Measurements from ENCODE around the gene JTB.
A peak's percentile ranks its signal among the peaks of the same experiment; 100 is the strongest.

JTB gene

DNA sequence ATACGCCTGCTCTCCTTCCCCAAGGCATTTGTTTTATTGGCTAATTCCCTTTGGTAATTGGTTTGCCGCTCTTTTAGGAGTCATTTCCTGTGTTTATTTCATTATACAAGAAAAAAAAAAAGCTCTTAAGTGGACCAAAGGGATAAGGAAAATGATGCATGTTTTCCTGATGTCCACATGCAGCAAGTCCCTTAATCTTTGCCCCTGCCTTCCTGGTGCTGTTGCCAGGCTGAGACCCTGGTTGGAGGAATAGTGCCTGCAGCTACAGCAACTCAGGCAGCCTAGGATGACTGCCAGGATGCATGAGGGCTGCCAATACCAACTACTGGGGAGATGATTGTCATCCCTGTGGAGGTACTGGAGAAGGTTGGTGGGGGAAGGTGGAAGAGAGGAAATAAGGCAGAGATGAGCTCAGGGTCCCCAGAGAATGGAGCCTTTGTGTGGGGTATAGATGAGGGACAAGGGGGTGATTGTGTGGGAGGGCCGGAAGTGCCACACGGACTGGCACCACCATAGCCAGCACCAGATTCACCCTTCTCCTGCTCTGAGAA is 48.6 kb downstream of the JTB start:
- peaks cover 40% of the 10 kb centered on the region for H3K36me3 Mint-ChIP-seq (ENCODE audit: insufficient read depth)
- peak overlapping the region; percentile 76 to 78 for H3K27ac Mint-ChIP-seq
- no peak for ATAC-seq (replicated peaks)

DNA sequence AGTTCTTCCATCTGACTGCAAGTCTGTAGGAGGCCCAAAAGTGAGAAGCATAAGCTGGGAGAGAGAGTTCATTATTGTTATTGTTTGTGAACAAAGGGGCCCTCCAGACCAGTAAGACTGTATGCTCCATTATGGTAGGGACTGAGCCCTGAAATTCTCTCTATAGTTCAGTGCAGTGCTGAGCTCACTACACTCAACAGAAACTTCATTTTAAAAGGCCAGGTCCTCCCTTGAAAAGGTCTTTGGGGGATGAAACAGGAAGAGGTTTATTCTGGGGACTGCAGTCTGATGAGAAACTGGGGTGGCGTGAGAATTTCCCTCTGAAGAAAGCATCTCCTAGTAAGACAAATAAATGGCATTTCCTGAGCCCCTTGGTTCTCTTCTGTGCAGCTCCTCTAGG is 49.2 kb downstream of the JTB start:
- Mint-ChIP-seq H3K27me3 (no peaks in the 10 kb centered on the region), H3K36me3 (ENCODE audit: insufficient read depth) (peaks cover 39% of the 10 kb centered on the region), H3K4me3 (no peak overlapping the region), H3K4me1 (ENCODE audit: low read depth in 2 of 2) (peaks cover 16 to 21% of the 10 kb centered on the region in 2 donors), H3K27ac (peak overlapping the region; percentile 76 to 79), H3K9me3 (no peaks in the 10 kb centered on the region)
- no peak for ATAC-seq (replicated peaks)
- DNase-seq, result no peak

More for the DNA sequence above, 48.6 kb downstream of the JTB start:
- Mint-ChIP-seq H3K4me3 (no peak overlapping the region), H3K27me3 (no peaks in the 10 kb centered on the region), H3K9me3 (no peaks in the 10 kb centered on the region), H3K4me1 (ENCODE audit: low read depth in 2 of 2) (peaks cover 11 to 15% of the 10 kb centered on the region in 2 donors)
- no peak for DNase-seq

- DNase-seq (no peak), ATAC-seq (replicated peaks) (no peak)
- no peak overlapping the region for H3K27ac Mint-ChIP-seq
- H3K27me3 Mint-ChIP-seq, result no peaks in the 10 kb centered on the region
- H3K9me3 Mint-ChIP-seq, result no peaks in the 10 kb centered on the region
- peaks cover 17 to 31% of the 10 kb centered on the region in 2 donors for H3K4me1 Mint-ChIP-seq (ENCODE audit: low read depth in 2 of 2)
- peaks cover 43% of the 10 kb centered on the region for H3K36me3 Mint-ChIP-seq (ENCODE audit: insufficient read depth)
- H3K4me3 Mint-ChIP-seq, result no peak overlapping the region
Measured at GRCh38 chr1:153926405-153926804, 51.1 kb downstream of the JTB start.
